HG02938 (cell line): ENCODE data around the gene MPC1L.

Source experiments
- ATAC-seq: cut with Tn5 transposase; IDR thresholded peaks from one replicate; pipeline ENCODE4 v1.9.1; 2021; ENCODE audit warnings: mild to moderate bottlenecking, moderate library complexity; ENCODE audit not compliant: unreplicated experiment

The MPC1L gene

DNA sequence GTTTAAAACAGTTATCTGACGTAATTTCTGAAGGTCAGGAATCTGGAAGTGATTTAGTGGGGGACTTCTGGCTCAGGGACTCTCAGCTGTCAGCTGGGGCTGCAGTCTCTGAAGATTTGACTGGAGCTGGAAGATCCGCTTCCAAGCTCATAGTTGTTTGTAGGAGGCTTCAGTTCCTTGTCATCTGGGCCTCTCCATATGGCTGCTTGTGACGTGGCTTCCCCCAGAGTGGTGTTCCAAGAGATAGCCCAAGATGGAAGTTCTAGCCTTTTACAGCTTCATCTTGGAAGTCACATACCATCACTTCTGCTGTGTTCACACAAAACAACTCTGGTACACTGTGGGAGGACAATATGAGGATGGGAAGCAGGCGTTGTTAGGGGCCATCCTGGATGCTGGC lies 2.1 kb downstream of the MPC1L start:
- ATAC-seq = no peak

GRCh38 chrX:40628506-40628905 lies 5.3 kb downstream of the MPC1L start:
- no peak for ATAC-seq

GRCh38 chrX:40632199-40632598 lies 9.0 kb downstream of the MPC1L start:
- ATAC-seq = no peak

- no peak for ATAC-seq
These were observed 14.5 kb downstream of the MPC1L start for GRCh38 chrX:40637687-40638086.

DNA sequence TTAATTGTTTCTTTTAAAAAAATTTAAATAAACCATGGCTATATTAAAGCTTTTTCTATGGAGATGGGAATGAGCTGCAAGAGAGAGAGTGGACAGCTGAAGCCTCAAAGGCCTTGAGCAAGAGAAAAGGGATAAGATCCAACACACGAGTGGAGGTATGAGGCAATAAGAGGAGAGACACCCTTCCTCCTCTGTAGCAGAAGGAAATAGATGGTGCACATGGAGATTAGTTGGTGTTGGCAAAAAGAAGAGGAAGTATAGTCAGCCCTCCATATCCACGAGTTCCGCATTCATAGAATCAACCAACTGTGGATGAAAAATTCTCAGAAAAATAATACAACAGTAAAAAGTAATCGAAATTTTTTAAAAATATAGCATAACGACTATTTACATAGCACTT lies 20.9 kb downstream of the MPC1L start:
- no peak for ATAC-seq

GRCh38 chrX:40644821-40645358 lies 21.7 kb downstream of the MPC1L start:
- no peak for ATAC-seq

GRCh38 chrX:40646489-40647306 lies 23.5 kb downstream of the MPC1L start:
- peak; percentile 23 for ATAC-seq

DNA sequence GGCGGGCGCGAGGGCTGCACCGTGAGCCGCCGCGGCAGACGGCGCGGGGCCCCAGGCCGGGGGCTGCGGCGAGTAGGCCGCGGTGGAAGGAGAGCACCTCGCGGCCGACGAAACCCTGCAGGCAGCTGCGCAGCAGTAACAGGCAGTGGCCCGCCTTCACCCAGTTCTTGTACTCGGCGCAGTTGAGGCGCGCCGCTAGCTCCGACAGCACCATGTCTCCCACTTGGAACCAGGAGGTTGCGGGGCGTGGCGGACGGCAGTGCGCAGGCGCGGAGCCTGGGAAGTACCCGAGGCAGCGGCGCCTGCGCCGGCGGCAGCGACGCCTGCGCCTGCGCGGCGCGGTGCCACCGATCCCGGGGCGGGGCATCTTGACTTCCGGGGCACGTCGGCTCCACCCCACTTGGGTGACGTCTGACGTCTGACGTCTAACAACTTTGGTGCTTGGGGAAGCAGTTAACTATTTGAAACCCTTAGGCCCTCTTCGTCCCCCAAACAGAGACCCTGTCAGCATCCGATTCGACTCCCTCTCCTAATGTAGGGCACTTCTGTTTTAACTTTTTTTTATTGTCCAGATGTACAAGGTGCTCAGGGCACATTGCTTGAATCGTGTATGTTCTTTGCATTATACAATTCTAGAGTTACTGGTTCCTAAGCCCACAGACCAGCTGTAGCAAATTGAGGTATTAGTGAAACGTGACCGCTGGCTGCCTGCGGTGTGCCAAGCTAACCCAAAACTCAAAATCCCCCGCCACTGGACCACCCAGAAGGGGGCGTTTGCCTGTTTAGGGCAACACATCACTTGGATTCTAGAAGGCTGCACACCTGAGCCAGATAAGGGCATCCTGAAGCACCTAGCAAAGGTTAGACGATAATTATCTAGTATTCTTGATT lies 24.3 kb downstream of the MPC1L start, which contains the start of gene CXorf38:
CXorf38 (minus strand) TSS at position 255 of the 891 bp plus-strand sequence; CDS start at position 214, 41 bp downstream.
- ATAC-seq = peak; percentile 54

- no peak for ATAC-seq
These were observed 28.5 kb downstream of the MPC1L start for GRCh38 chrX:40651620-40652223.

- ATAC-seq = no peak
These were observed 29.4 kb downstream of the MPC1L start for GRCh38 chrX:40652664-40653063.

GRCh38 chrX:40653535-40653934 lies 30.3 kb downstream of the MPC1L start:
- ATAC-seq = no peak

- ATAC-seq = no peak
These were observed 37.2 kb downstream of the MPC1L start for GRCh38 chrX:40660381-40660780.

DNA sequence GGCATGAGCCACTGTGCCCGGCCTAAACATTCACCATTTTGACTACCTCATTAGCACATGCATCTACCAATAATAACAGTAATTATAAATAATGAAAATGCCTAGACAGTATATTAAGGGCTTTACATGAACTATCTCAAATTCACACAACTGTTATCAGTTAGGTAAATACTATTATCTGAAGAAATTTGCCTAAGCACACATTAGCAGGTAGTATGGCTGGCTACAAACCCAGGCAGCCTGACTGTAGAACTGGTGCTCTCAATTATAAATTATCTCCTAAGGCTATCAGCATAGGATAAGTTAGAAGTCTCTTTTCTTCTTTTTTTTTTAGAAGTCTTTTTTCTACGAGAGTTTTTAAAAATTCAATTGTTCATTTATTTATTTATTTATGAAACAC lies 38.3 kb downstream of the MPC1L start:
- no peak for ATAC-seq

GRCh38 chrX:40663078-40663740 lies 40.0 kb downstream of the MPC1L start:
- no peak for ATAC-seq

DNA sequence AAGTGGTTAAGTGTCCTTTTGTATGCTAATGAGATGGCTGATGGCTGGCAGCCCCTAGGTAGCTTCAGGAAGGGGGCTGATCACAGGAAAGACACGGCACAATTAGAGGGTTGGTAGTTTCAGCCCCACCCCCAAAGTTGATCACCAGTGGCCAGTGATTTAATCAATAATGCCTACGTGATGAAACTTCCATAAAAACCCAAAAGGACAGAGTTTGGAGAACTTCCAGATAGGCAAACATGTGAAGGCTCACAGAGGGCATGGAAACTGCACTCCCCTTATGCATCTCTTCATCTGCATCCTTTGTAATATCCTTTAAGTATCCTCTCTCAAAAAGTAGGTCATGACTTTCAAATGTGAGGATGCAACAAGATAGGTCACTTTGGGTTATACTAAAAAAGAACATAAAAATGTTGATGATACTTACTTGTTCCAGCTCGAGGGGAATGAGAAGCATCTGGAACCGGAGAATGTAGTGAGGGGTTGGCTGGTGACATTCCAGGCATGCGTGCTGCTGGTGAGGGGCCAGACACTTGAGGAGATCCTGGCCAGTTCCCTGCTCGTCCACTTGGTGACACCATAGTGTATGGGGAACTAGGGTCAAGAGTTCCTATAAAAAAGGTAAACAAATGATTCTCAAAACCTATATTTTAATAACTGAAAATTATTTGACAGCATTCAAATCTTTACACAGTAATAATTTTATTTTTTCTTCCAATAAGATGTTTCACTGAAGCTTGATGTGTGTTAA lies 40.8 kb downstream of the MPC1L start:
- no peak for ATAC-seq

DNA sequence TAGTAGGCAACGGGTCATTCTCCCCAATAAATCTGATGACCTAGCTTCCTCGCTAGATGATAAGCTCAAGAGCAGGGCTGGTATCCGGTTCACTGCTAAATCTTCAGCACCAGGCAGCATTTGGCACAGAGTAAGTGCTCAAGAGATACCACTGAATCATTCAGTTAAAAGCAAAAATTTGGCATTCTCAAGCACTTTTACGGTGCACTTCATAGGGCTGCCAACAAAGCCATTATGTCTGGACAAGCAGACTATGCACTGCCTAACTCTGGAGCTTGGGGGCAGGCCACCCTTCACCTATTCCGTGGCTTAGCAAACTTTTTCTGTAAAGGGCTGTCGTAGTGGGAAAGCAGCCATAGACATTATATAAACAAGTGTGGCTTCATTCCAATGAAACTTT lies 47.9 kb downstream of the MPC1L start:
- no peak for ATAC-seq
